CD4-positive, alpha-beta T cell treated with Interleukin-4 for 4 hours (primary cell): ENCODE data around the gene DUSP28.

ENCODE experiments used
- DNase-seq: peaks from one replicate; pipeline ENCODE4 v3.0.0-alpha.2; 2020

Gene DUSP28

GRCh38 chr2:240601061-240601830, 41.1 kb downstream of the DUSP28 start:
- no peak for DNase-seq

- no peak for DNase-seq
Measured at GRCh38 chr2:240601831-240602160, 41.6 kb downstream of the DUSP28 start.

GRCh38 chr2:240602266-240603050, 42.3 kb downstream of the DUSP28 start:
- DNase-seq: no peak

- no peak for DNase-seq
Measured at GRCh38 chr2:240603081-240603835, 43.1 kb downstream of the DUSP28 start.

GRCh38 chr2:240603846-240604245, 43.7 kb downstream of the DUSP28 start:
- DNase-seq: no peak

GRCh38 chr2:240604291-240604938, 44.3 kb downstream of the DUSP28 start:
- no peak for DNase-seq

- DNase-seq: no peak
Measured at GRCh38 chr2:240604939-240605716, 45.0 kb downstream of the DUSP28 start.

- DNase-seq: no peak
Measured at GRCh38 chr2:240605867-240606743, 45.9 kb downstream of the DUSP28 start.

GRCh38 chr2:240611601-240612210, 51.5 kb downstream of the DUSP28 start:
- no peak for DNase-seq
